Astrocyte (in vitro differentiated cells and primary cell): Measurements from ENCODE around the gene PXN. TPM values are rescaled to one million over a fixed set of nuclear protein-coding genes. Genes with fewer than 3 reads are reported as not detected.

ENCODE experiments used
- DNase-seq: peaks from one replicate; pipeline ENCODE4 v3.0.0-alpha.2; 2010; ENCODE audit warnings: low read depth
- FAIRE-seq: peaks from 2 replicates; lab custom pipeline; 2011; peaks lifted over from hg19 to GRCh38; lab: Jason Lieb, UNC
- H2AFZ ChIP-seq: 2 replicates; pipeline ENCODE4 v1.6.0; 2012; ENCODE audit warnings: low read depth, low read length, inconsistent platforms
- H3K27ac ChIP-seq: 2 replicates; pipeline ENCODE4 v1.5.1; 2011; ENCODE audit warnings: low read depth, low read length, inconsistent platforms
- H3K27me3 ChIP-seq: 2 replicates; pipeline ENCODE4 v1.6.0; 2011; ENCODE audit warnings: low read length, inconsistent platforms; ENCODE audit not compliant: insufficient read depth
- H3K36me3 ChIP-seq: 2 replicates; pipeline ENCODE4 v1.5.1; 2011; ENCODE audit warnings: low read length, inconsistent platforms; ENCODE audit not compliant: insufficient read depth
- H3K4me1 ChIP-seq: 2 replicates; pipeline ENCODE4 v1.5.1; 2011; ENCODE audit warnings: low read length, inconsistent platforms; ENCODE audit not compliant: insufficient read depth
- H3K4me2 ChIP-seq: 2 replicates; pipeline ENCODE4 v1.6.0; 2012; ENCODE audit warnings: low read length, inconsistent platforms
- H3K4me3 ChIP-seq: 2 replicates; pipeline ENCODE4 v1.5.1; 2011; ENCODE audit warnings: low read depth, mild to moderate bottlenecking, low read length, inconsistent platforms; ENCODE audit not compliant: insufficient read depth
- H3K79me2 ChIP-seq: 2 replicates; pipeline ENCODE4 v1.6.0; 2012; ENCODE audit warnings: mild to moderate bottlenecking, low read length, inconsistent platforms; ENCODE audit not compliant: insufficient read depth
- H3K9ac ChIP-seq: 2 replicates; pipeline ENCODE4 v1.6.0; 2012; ENCODE audit warnings: mild to moderate bottlenecking, low read length, inconsistent platforms
- H3K9me3 ChIP-seq: 2 replicates; pipeline ENCODE4 v1.5.1; 2012; ENCODE audit warnings: low read depth, mild to moderate bottlenecking, low read length, inconsistent platforms; ENCODE audit not compliant: insufficient read depth
- H4K20me1 ChIP-seq: 2 replicates; pipeline ENCODE4 v1.6.0; 2012; ENCODE audit warnings: low read length, inconsistent platforms; ENCODE audit not compliant: insufficient read depth
- H3K27ac Mint-ChIP-seq: one replicate; pipeline ENCODE4 v1.8.0; 2021; ENCODE audit warnings: mild to moderate bottlenecking, mixed read lengths; ENCODE audit not compliant: unreplicated experiment
- H3K27me3 Mint-ChIP-seq: one replicate; pipeline ENCODE4 v1.8.0; 2021; ENCODE audit warnings: low read depth, mixed read lengths; ENCODE audit not compliant: unreplicated experiment
- H3K36me3 Mint-ChIP-seq: one replicate; pipeline ENCODE4 v1.8.0; 2021; ENCODE audit warnings: low read depth, mixed read lengths; ENCODE audit not compliant: unreplicated experiment
- H3K4me1 Mint-ChIP-seq: one replicate; pipeline ENCODE4 v1.8.0; 2021; ENCODE audit warnings: low read depth, mixed read lengths; ENCODE audit not compliant: unreplicated experiment
- H3K4me3 Mint-ChIP-seq: one replicate; pipeline ENCODE4 v1.8.0; 2021; ENCODE audit warnings: mild to moderate bottlenecking, moderate library complexity, mixed read lengths; ENCODE audit not compliant: unreplicated experiment
- H3K9me3 Mint-ChIP-seq: one replicate; pipeline ENCODE4 v1.8.0; 2021; ENCODE audit warnings: mild to moderate bottlenecking, mixed read lengths; ENCODE audit not compliant: unreplicated experiment
- EZH2 ChIP-seq: IDR thresholded peaks from 2 replicates; pipeline ENCODE4 v1.6.1; 2012; ENCODE audit warnings: mild to moderate bottlenecking, low read length, inconsistent platforms; ENCODE audit not compliant: insufficient read depth
- total RNA-seq: library from RNA; stranded (reverse); gene quantifications from 2 replicates; pipeline ENCODE4 v1.2.1, GENCODE V29; 2021
- TF ChIP-seq, protein P1 (sequence below): IDR thresholded peaks from 2 replicates; pipeline ENCODE4 v1.5.1; 2011; ENCODE audit warnings: low read depth, mild to moderate bottlenecking, inconsistent platforms, low read length, moderate library complexity; ENCODE audit not compliant: insufficient read depth

The PXN gene
- total RNA-seq, 1 donor from 2014 or later, result 151 TPM

DNA sequence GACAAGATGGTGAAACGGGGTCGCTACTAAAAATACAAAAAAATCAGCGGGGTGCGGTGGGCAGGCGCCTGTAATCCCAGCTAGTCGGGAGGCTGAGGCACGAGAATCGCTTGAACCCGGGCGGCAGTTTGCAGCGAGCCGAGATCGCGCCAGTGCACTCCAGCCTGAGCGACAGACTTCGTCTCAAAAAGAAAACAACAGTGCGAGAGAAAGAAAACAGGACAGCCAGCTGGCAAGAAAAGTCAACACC, 26.8 kb upstream of the PXN start:
- H3K9me3 ChIP-seq, result no peaks in the 10 kb centered on the region
- peak overlapping the region; percentile 94 for H3K9ac ChIP-seq
- H3K36me3 ChIP-seq, result no peaks in the 10 kb centered on the region
- no peak overlapping the region for H3K27ac Mint-ChIP-seq
- H3K27me3 Mint-ChIP-seq, result no peaks in the 10 kb centered on the region
- H3K4me2 ChIP-seq, result peak overlapping the region; percentile 82
- H3K27ac ChIP-seq, result peak overlapping the region; percentile 100
- H3K27me3 ChIP-seq, result no peaks in the 10 kb centered on the region
- DNase-seq, result no peak
- TF ChIP-seq, protein P1, sequence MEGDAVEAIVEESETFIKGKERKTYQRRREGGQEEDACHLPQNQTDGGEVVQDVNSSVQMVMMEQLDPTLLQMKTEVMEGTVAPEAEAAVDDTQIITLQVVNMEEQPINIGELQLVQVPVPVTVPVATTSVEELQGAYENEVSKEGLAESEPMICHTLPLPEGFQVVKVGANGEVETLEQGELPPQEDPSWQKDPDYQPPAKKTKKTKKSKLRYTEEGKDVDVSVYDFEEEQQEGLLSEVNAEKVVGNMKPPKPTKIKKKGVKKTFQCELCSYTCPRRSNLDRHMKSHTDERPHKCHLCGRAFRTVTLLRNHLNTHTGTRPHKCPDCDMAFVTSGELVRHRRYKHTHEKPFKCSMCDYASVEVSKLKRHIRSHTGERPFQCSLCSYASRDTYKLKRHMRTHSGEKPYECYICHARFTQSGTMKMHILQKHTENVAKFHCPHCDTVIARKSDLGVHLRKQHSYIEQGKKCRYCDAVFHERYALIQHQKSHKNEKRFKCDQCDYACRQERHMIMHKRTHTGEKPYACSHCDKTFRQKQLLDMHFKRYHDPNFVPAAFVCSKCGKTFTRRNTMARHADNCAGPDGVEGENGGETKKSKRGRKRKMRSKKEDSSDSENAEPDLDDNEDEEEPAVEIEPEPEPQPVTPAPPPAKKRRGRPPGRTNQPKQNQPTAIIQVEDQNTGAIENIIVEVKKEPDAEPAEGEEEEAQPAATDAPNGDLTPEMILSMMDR, result no peak
- TF ChIP-seq EZH2, result no peak
- H3K9me3 Mint-ChIP-seq, result no peaks in the 10 kb centered on the region
- no peaks in the 10 kb centered on the region for H4K20me1 ChIP-seq
- H3K4me1 ChIP-seq, result peaks cover 13% of the 10 kb centered on the region
- no peaks in the 10 kb centered on the region for H3K79me2 ChIP-seq
- peaks cover 5% of the 10 kb centered on the region for H3K4me1 Mint-ChIP-seq
- no peak for FAIRE-seq
- H2AFZ ChIP-seq, result no peak overlapping the region
- H3K4me3 Mint-ChIP-seq, result no peak overlapping the region
- H3K36me3 Mint-ChIP-seq, result no peaks in the 10 kb centered on the region
- peak overlapping the region; percentile 51 for H3K4me3 ChIP-seq

DNA sequence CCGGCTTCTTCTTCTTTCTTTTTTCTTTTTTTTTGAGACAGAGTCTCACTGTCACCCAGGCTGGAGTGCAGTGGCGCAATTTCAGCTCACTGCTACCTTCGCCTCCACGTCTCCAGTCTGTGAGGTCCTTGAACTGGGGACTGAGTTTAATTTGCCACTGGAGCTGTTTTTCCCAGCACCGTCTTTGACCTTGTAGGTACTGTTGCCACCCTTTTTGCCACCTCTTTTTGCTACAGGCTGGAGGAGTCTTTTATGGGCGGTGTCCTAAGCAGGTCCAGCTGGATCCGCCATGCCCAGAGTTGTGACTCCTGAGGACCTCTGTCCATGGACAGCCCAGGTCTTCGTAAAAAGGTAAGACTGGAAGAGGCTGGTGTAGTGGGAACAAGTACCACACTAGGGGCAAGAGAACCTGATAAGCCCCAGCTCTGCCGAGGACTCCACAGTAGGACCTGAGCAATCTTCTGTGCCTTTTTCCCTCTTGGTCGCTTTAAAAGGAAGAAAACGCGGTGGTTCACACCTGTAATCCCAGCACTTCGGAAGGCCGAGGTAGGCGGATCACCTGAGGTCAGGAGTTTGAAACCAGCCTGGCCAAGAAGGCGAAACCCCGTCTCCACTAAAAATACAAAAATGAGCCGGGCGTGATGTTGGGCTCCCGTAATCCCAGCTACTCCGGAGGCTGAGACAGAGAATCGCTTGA, 25.2 kb upstream of the PXN start:
- Mint-ChIP-seq H3K4me1 (peaks cover 15% of the 10 kb centered on the region), H3K27me3 (no peaks in the 10 kb centered on the region), H3K9me3 (peaks cover 1% of the 10 kb centered on the region), H3K4me3 (peak overlapping the region; percentile 50), H3K27ac (no peak overlapping the region), H3K36me3 (no peaks in the 10 kb centered on the region)
- Histone ChIP-seq H3K79me2 (no peaks in the 10 kb centered on the region), H3K9ac (peak overlapping the region; percentile 60), H3K4me1 (peaks cover 18% of the 10 kb centered on the region), H3K27me3 (no peaks in the 10 kb centered on the region), H3K4me3 (no peak overlapping the region), H4K20me1 (no peaks in the 10 kb centered on the region), H3K9me3 (no peaks in the 10 kb centered on the region), H2AFZ (no peak overlapping the region), H3K36me3 (no peaks in the 10 kb centered on the region), H3K27ac (peak overlapping the region; percentile 8), H3K4me2 (peak overlapping the region; percentile 76)
- peak; percentile 8 for DNase-seq
- FAIRE-seq, result no peak
- no peak for TF ChIP-seq EZH2
- TF ChIP-seq, protein P1, result no peak

DNA sequence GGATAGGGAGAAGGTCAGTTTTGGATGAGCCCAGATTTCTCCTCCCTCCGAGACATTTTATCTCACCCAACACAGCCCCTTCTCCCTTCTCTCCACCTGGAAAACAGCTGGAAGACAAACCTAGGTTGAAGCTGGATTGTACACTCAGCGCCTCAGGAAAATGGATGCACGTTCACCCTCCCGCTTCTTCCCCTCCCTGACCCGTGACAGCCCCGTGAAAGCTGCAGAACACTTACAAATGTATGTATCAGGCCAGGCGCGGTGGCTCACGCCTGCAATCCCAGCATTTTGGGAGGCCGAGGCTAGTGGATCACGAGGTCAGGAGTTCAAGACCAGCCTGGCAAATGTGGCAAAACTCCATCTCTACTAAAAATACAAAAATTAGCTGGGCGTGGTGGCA, 22.0 kb upstream of the PXN start:
- no peaks in the 10 kb centered on the region for H3K27me3 ChIP-seq
- no peaks in the 10 kb centered on the region for H3K9me3 ChIP-seq

More for the DNA sequence above, 22.0 kb upstream of the PXN start:
- Mint-ChIP-seq H3K4me3 (no peak overlapping the region), H3K4me1 (peaks cover 17% of the 10 kb centered on the region), H3K27ac (no peak overlapping the region), H3K27me3 (no peaks in the 10 kb centered on the region), H3K9me3 (peaks cover 1% of the 10 kb centered on the region), H3K36me3 (no peaks in the 10 kb centered on the region)
- DNase-seq, result no peak
- TF ChIP-seq, protein P1, result no peak
- no peak for TF ChIP-seq EZH2
- Histone ChIP-seq H3K9ac (no peak overlapping the region), H3K4me3 (no peak overlapping the region), H3K4me2 (no peak overlapping the region), H4K20me1 (no peaks in the 10 kb centered on the region), H2AFZ (no peak overlapping the region), H3K27ac (no peak overlapping the region), H3K4me1 (peaks cover 12% of the 10 kb centered on the region), H3K79me2 (no peaks in the 10 kb centered on the region), H3K36me3 (no peaks in the 10 kb centered on the region)
- no peak for FAIRE-seq
